Epidermal melanocyte (primary cell): ENCODE measurements around the gene LYSMD4.

Experiments used
- DNase-seq: peaks from one replicate; pipeline ENCODE4 v3.0.0; 2011; ENCODE audit warnings: low spot score; ENCODE audit not compliant: insufficient read length

LYSMD4 gene

DNA sequence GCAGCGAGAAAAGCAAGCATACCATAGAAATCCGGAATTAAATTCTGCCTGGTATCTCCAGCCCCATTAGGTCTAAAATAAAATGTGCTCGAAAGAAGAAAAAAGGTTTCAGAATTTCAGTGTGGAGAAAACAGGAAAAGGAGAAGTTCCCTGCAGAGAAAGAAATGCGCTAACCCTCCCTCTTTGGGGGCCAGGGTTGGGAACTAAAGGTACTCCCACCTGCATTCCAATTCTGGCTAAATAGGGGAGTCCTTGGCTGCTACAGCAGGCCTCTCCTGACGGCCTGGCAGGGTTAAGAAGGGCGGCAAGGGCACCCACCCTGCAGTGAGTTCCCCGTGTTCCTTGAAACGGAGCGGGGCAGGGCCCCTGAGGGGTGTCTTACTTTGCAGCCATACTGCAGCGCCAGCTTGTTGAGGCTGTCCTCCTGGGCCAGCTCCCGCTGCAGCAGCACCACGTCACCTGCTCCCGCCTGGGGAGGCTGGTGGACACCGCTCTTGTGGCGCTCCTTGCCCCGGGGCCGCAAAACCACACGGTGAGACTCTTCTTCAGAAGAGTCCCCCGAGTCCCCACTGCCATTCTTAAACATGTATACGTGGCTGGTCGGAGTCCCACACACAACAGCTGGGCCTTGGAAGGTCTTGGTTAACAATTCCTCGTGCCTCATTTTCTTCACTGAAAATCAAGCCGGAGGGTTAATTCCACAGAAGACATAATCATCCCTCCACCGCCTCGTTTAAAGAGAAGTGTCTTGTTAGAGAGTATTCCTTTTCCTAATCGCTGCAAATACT lies 1.7 kb downstream of the LYSMD4 start:
- no peak for DNase-seq

DNA sequence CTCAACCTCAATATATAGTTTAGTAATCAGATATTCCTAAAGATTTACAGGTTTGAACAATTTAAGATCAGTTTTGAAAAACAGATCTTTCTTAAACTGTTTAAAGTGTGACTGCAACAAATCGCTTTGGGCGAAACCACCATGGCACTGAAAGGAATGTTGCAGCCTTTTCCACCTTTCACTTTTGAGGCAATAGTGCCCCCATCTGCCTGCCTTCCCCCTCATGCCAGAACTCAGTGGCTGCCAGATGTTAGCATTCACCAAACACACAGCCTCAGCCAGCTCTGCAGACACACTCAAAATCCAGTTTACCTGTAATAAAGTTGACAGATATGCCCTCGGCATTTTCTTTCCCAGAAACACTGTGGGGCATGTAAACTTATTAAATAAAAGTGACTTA lies 3.3 kb downstream of the LYSMD4 start:
- DNase-seq, result peak; percentile 34

DNA sequence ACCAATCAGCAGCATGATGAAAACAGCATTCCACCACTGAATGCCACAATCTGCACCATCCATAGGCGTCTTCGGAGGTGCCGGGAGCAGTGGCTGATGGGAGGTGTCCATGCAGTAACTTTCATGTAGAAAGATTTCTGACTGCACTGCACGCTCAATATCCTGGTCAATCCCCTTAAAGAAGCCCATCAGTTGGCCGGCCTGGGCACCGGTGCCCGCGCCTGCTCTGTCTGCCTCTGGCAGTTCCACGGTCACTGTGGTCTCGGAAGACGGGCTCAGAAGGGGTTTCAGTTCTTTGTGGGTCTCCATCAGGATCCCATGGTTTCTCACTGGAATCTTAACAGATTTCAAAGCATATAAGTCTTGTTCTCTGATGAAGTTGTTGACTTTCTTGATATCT lies 3.9 kb downstream of the LYSMD4 start:
- no peak for DNase-seq

DNA sequence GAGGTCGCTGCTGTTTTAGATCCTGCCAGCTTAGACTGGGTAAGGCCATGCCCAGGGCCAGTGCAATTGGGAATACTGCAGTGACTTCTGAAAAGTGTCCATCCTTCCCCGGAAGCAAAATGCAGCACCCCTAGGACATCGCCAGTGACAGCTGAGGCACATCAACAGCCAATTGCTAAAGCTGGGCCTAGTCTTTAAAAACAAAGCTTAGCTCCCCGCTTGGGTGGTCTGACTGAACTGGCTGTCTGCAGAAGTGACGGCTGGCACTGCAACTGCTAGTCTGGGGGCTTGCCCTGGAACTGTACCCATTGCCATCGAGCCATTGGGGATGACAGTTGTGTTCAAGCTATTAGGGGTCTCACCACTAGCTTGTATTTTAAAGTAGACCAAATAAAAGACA lies 4.3 kb downstream of the LYSMD4 start:
- no peak for DNase-seq

DNA sequence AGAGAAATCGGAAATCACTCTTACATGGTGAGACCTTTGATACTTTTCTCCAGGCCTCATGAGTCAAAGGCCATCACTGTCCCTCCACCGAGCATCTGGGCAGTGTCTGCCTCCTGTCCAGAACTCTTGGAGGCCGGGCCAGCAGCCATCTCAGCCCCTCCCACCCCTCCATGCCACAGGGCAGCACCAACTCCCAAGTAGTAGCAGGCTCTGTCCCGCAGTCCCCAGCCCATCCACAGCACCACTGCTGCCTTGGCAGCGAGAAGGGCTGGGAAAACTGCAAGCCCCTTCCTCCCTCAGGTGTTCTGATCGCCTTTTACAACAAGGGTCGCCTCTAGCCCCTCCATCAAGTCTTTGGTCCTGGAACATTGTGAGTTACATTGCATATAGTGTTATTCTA lies 5.5 kb downstream of the LYSMD4 start:
- DNase-seq, result no peak

DNA sequence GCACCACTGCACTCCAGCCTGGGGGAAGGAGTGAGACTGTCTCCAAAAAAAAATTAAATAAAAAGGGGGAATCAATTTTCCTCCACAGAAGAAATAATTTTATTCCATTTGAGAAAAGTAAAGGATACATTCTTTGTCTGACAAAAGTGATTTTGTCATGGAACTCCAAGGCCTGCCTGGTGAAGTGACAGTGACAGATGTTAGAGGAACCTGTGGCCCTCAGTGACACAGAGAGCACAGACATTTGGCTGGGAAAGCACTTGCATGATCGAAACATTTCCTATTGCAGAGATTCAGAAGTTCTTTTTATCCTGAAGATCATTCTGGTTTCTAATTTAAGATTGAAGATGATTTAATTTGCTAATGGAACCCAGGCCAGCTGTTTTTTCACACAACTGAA lies 5.9 kb downstream of the LYSMD4 start:
- DNase-seq, result no peak

DNA sequence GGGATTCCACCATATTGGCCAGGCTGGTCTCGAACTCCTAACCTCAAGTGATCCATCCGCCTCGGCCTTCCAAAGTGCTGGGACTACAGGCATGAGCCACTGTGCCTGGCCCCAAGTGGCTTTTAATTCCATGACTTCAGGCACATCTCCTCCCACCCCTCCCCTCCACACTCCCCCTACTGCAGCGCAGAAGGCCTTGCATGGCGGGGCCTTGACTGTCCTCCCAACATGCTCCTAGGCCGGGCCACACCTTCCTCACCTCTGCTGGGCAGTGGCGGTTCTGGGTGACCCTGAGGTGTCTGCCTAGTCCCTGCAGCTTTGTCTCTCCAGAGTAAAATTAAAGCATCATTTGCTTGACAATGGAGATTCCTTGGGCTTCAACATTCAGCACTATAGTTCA lies 6.9 kb downstream of the LYSMD4 start:
- DNase-seq, result no peak

DNA sequence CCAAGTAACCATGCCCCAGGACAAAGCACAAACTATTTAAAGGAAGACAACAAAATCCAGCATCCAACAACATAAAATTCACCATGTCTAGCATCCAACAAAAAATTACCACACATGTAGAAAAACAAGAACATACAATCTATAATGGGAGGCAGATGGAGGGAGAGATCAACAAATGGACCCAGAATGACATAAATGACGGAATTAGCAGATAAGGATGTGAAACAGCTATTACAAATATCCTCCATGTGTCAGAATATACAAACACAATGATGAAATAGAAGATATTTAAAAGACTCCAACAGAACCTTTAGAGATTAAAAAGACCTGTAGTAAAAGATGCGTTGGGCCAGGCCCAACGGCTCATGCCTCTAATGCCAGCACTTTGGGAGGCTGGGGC lies 10.8 kb downstream of the LYSMD4 start:
- no peak for DNase-seq

DNA sequence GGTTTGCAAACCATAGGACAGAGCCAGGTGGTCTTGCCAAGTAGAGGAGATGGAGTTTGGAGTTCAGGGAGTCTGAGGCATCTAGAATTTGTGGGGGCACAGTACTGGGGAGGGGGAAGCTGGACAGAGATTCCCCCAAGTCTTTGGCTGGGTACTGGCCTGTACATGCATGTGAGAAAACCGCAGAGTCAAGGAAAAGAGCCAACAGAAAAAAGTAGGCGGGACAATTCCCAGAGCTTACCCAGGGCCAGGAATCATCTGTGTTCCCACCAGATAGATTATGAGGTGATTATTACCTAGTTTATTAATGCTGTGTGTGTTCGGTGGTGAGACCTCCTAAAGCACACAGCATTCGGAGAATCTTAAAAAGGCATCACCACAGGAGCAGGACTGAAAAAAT lies 11.3 kb downstream of the LYSMD4 start:
- DNase-seq, result no peak

DNA sequence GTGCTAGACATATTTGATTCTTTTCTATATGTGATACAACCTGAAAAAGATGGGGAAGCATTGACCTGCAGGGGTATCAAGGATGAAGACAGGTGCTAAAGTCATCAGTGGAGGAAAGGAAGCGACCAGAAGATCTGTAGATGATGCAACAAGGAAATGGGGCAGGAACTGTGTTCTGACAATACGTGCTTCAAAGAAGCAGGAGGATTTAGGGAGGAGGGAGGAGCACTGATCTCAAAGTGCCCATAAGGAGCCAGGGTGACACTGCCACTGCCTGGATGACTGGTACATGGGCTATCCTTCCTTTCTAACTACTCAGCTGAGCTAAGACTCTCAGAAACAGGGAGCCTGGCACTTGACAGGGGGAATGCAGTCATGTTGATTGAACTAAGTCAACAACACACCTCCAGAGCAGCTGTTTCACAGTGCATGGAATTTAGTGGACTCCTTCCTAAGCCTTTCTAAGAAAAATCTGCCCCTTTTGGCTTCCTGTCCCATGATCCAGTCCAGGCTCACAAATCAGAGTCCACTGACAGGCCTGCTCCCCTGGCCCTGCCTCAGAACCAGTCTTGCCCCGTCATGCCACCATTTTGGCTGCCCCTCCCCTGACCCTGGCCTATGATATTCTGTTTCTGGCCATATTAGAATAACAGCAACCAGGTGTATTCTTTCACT lies 12.0 kb downstream of the LYSMD4 start:
- DNase-seq, result no peak

DNA sequence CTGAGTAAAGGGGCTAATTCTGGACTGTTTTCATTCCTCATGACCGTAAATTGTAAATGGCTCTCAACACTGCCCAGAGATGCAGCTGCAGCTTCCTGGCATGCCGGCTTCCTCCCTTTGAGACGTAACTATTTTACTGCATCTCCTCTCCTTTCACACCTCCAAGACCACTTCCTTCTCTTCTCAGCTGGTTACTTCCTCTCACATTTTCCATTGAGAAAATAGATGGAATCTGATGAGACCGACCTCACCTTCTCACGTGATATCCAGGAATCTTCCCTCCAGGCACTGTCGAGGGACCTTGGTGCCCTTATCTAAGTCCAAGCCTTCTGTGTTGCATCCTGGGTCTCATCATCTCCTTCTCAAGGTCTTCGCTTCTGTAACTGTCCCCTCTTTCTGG lies 12.7 kb downstream of the LYSMD4 start:
- DNase-seq, result no peak

DNA sequence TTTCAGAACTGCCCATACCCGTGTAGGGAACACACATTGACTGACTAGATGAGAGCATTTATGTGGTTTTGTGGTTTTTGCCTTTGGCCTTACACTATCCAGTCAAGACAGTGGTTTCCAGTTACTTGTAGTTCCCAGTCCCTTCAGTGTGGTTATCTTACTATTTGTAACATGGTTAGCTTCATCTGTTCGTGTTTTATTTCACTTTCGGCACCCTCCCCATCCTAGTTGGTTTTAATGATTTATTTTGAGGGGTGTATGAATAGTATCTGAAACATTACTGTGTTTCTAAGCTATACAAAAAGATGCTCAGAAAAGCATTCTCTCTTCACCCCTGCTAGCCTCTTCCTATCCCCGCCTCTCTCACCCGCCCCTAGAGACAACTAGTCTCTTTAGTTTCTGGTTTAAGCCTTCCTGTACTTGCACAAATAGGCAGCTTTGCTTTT lies 14.1 kb downstream of the LYSMD4 start:
- DNase-seq, result no peak

DNA sequence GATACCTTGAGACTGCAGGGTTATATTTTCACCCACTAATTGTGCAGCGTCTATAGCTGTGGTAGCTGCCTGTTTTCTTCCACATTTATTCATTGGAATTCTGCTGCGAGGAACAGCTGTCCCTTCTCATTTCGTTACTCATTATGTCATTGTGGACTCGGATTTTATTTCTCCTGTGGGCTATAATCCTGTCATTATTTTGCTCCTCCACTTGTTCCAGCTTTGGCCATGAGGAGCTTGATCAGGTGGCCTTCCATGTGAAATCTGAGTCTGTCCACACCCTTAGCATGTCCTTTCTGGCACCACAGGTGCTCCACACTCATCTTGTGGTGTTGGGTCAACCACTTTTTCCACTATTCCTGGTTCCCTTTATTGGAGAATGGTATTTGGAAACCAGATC lies 14.8 kb downstream of the LYSMD4 start:
- DNase-seq, result no peak

DNA sequence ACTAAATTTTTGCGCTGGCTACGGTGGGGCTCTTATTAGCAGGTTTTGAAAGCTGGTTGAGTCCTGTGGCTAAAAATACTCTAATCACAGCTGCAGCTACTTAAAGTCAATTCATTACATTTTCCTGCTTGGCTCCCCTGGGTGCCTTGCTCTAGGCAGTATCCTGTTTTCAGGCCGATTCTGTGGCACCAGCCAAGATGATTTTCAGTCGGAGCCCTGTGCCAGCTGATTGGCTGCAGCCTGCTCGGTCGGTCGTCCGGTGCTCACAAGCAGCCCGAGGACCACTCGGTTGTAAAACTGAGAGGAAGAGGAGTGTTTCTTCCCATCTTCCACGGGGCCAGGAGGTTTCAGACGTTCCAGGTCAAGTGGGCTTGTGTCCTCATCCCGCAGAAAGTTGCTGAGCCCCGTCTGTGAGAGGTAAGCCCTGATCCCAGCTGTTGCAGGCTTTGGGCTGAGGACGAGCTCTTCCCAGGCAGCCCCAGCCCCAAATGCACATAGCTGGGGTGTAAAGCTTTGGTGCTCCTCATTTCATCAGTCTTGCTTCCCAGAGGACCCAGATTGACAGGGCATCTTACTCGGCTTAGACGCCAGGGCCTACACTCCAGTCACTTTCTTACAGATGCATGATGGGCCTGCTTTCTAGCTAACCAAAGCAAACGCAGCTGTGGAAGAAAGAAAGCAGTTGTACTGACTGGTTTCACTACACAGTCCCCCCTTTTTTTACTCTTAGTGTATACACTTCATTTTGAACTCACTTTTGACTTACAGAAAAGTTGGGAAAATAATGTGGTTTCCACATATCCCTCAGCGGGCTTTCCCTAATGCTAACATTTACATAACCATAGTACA lies 15.9 kb downstream of the LYSMD4 start:
- no peak for DNase-seq

DNA sequence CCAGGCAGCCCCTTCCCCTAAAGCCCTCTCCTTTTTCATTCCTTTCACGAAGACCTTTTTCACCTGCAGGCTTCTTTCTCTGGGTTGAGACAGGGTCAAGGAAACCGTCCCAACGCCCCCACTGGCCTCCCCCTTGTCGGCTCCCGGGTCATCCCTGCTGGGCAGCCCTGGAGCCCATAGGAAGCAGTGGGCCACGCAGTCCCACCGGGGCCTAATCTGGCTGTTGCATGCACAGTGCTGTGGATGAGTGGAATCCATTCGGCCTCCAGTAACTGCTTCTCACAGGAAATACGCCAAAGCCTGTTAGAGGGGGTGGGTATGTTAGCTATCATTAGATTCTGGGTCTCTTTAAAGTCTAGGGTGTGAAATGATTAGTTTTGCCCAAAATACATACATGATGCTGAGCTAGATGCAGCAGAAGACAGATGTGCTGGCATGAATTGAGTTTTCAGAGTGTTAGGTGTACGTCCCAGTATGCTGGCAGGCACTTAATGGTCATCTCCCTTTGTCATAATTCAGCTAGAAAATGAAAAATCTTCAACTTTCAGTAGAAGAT lies 16.6 kb downstream of the LYSMD4 start:
- DNase-seq, result no peak

DNA sequence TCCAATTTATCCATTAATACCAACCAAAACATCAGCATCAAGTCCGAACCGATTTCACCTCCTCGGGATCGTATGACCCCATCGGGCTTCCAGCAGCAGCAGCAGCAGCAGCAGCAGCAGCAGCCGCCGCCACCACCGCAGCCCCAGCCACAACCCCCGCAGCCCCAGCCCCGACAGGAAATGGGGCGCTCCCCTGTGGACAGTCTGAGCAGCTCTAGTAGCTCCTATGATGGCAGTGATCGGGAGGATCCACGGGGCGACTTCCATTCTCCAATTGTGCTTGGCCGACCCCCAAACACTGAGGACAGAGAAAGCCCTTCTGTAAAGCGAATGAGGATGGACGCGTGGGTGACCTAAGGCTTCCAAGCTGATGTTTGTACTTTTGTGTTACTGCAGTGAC lies 20.8 kb downstream of the LYSMD4 start:
- DNase-seq, result no peak

DNA sequence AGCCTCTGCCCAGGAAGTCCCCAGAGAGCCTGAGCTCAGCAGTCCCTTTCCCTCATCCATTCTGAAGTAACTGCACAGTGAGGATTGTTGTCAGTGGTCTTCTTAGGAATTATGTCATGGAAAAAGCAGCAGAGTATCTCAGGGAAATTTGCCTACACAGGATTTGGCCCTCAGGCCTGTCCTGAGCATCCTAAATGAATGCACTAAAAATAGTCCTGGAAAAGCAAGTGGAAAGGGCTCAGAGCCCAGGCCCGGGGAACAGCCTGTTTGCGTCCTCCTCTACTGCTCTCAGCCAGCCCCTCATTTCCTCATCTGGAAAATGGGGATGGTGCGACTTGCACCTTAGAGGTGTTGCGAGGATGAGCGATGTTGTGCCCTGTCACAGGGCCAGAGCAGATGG lies 21.6 kb downstream of the LYSMD4 start:
- no peak for DNase-seq

DNA sequence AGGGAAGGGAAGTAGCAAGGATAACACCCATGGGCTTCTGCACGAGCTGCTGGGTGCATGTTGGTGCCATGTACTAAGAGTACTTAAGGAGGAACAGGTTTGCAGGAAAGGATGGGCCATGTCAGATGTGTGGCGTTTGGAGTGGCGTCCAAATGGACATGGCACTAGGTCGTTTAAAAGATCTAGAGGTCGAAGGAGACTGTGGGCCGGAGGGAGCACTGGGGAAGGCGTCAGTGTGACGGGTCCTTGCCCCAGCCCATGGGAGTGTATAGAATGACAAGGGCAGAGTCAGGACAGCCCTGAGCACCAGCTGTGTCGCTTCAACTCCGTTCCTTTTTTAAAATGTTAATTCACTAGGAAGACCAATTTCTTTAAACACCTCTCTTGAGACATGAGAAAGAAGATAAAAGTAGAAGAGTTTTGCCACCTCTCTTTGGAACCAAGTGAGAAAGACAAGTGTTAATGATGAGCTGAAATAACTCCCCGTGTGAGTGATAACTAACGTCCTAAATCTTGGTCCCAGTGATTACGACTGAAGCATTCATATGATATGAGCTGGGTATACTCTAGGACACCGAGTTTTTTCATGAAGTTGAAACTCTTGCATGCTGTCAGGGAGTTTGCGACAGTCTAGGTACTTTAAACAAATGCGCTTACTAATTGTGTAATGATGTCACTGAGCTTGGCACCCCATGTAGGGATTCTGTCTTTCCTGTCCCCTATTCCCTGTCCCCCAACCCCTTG lies 23.8 kb downstream of the LYSMD4 start:
- no peak for DNase-seq

DNA sequence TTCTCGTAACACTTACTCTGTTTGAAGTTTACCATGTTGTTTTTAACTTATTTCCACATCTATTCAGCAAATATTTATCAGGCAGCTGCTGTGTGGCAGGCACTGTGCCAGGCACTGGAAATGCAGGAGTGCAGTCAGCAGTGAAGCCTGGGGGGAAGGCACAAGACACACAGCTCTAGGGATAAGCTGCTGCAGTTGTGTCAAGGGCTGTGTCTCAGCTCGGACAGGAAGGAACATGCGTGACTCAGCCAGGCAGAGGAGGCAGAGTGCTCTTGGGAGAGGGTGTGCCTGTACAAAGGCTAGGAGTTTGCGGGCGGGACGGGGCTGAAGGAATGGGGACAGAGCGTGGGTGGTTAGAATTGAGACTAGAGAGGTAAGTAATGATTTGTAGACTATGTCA lies 24.7 kb downstream of the LYSMD4 start:
- DNase-seq, result peak; percentile 84

DNA sequence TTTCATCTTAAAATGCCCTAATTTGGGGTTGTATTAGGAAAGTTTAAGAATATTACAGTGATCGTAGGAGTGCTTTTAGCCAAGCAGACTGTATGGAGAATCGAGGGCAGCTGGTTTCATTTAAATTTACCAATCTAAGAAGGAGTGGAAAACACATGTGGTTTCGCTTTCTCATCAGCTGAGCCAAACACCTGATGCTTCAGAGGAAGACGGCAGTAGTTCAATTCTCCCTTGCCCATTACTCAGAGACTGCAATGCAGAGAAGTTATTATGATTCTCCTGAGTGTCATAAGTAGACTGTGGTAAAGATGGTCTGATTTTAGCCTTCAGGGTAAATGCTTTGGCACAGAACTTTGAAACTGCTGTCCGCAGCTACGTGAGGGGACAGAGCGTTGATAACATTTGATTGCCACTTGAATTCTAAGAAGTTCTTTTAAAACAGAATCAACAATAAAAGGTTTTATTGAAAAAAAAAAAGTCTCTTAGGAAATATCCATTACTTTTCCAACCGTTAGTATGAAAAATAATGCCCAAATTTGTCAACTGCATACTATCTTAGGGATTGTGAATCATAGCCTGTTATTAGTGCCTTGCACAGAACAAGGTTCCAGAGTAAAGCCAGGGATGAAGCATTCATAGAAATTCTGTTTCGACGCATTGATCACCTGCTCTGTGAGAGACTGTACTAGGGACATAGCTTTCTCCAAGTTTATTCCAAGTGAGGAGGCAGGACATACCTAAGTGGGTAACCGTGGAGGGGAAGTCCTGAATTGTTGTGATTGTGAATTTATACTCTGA lies 25.6 kb downstream of the LYSMD4 start:
- no peak for DNase-seq
